GM06990 (cell line): ENCODE results near the gene ELK3.

Experiments
- DNase-seq: peaks from one replicate; pipeline ENCODE4 v3.0.0-alpha.2; 2011; ENCODE audit not compliant: insufficient read length; ENCODE audit errors: extremely low read depth
- H3K27me3 ChIP-seq: replicated peaks from 2 replicates; pipeline ENCODE4 v1.6.0; 2011; ENCODE audit warnings: low read length; ENCODE audit not compliant: control insufficient read depth, insufficient read depth
- H3K36me3 ChIP-seq: 2 replicates; pipeline ENCODE4 v1.5.1; 2011; ENCODE audit warnings: low read length; ENCODE audit not compliant: control insufficient read depth, insufficient read depth
- H3K4me3 ChIP-seq: replicated peaks from 2 replicates; pipeline ENCODE4 v1.5.1; 2011; ENCODE audit warnings: low read depth, mild to moderate bottlenecking, control low read depth, low read length
- TF ChIP-seq, protein P1 (sequence below): IDR thresholded peaks from 2 replicates; pipeline ENCODE4 v1.5.1; 2011; ENCODE audit warnings: low read length, control low read depth, mild to moderate bottlenecking, inconsistent platforms; ENCODE audit not compliant: insufficient read depth, poor library complexity, severe bottlenecking

ELK3 gene

DNA sequence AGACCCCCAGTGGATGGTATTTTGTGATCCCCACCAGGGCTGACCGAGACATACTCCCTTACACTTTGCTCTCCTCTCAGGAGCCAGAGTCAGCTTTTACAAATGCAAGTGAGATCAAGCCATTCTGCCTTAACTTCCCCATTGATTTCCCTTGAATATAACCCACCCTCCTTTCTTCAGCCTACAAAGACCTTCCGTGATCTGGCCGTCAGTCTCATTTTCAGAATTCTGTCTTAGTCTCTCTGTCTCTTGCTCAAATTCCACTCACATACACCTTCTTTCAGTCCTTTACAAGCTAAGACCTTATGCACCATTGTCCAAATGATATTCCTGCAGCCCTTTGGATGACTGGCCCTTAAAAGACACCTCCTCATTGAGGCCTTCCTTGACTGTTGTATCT, 39.0 kb upstream of the ELK3 start:
- no peak overlapping the region for H3K4me3 ChIP-seq
- H3K27me3 ChIP-seq = no peaks in the 10 kb centered on the region
- no peaks in the 10 kb centered on the region for H3K36me3 ChIP-seq
- DNase-seq = no peak
- TF ChIP-seq, protein P1, sequence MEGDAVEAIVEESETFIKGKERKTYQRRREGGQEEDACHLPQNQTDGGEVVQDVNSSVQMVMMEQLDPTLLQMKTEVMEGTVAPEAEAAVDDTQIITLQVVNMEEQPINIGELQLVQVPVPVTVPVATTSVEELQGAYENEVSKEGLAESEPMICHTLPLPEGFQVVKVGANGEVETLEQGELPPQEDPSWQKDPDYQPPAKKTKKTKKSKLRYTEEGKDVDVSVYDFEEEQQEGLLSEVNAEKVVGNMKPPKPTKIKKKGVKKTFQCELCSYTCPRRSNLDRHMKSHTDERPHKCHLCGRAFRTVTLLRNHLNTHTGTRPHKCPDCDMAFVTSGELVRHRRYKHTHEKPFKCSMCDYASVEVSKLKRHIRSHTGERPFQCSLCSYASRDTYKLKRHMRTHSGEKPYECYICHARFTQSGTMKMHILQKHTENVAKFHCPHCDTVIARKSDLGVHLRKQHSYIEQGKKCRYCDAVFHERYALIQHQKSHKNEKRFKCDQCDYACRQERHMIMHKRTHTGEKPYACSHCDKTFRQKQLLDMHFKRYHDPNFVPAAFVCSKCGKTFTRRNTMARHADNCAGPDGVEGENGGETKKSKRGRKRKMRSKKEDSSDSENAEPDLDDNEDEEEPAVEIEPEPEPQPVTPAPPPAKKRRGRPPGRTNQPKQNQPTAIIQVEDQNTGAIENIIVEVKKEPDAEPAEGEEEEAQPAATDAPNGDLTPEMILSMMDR = no peak

DNA sequence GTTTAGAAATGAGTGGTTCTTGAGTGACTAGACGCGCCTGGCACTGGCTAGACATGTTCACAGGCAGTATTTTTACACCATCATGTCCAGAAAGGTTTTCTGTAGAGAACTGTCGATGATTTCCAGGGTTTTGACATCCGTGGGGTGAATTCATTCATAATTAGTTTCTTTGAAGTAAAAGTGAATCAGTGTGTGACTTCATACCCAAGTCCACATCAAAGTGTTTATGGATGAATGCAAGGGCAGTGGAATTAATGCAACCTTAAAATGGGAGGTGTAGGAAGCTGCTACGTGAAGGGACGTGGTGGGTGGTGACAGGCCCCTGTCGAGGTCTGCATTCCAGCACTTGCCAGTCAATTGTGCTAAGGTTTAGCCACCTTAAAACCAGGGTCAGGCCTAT, 38.4 kb upstream of the ELK3 start:
- Histone ChIP-seq H3K27me3 (no peaks in the 10 kb centered on the region), H3K4me3 (no peak overlapping the region), H3K36me3 (no peaks in the 10 kb centered on the region)
- no peak for DNase-seq
- TF ChIP-seq, protein P1 = no peak

DNA sequence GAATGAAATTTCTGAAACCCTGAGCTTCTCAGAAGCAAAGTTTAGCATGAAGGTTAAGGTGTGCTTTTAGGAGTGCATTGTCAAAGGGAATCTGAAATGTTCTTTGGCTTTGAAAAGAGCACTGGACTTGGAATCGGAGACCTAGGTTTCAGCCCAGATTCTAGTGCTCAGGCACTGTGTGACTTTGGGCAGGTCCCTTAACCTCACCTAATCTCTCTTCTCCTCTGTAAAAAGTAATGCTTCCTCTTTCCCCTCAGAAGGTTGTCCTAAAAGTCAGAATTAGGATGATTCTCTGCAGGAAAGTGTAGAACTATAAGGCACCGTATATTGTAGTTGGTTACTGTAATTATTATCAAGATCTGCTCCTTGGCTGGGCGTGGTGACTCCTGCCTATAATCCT, 38.0 kb upstream of the ELK3 start:
- H3K36me3 ChIP-seq = no peaks in the 10 kb centered on the region
- TF ChIP-seq, protein P1 = no peak
- no peak for DNase-seq
- H3K4me3 ChIP-seq = no peak overlapping the region
- no peaks in the 10 kb centered on the region for H3K27me3 ChIP-seq

DNA sequence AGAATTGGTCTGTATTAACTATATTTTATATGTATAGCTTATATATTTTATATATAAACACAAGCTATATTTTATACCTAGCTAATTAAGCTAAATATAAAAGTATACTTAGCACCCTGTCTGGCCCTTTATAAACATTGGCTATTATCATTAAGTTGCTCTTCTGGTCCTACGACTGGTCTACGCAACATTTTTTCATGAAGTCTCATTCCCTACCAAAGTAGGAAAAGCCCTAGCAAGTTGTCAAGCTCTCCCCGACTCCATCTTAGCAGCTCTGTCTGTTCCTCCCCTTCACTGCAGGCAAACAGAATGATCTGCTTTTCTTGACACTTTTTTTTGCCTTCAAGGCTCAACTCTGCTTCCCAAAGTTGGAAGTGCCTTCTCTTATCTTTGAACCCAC, 36.7 kb upstream of the ELK3 start:
- Histone ChIP-seq H3K27me3 (no peaks in the 10 kb centered on the region), H3K36me3 (no peaks in the 10 kb centered on the region), H3K4me3 (no peak overlapping the region)
- no peak for DNase-seq
- TF ChIP-seq, protein P1 = no peak

DNA sequence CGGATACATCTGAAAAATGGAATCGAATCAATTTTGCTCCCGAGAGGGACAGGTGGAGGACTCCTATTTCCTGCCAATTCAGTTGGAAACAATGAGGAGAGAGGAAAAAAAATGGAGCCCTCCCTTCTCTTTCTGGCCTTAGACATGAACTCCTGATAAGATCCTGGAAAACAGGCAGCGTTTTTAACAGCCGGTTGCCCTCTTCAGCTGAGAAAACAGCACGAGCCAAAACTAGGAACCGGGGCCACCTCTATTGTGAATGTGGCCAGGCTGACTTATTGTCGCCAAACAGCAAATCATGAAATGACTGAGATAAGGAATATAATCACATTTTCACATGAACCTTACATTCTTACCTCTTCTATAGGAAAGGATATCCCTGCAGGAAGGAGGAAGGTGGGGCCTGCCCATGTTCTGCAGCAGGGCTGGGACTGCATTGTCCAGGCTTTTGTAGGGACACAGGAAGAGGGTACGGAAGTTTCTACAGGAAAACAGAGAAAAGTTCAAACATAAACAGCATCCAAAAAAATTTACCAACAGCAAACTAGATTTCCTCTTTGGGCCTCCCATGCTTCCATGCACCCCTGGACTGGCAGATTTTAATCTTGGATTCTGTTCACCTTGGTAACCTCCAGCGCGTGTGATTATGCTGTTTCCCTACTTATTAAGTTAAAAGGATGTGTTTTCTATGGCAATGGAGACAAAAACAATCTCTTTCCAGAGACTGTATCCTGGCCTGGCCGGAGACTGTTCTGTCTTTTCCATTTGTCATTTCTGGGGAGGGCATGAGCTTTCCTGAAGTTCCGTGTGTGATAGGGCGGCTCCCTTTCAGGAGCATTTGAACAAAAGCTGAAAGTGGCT, 29.0 kb upstream of the ELK3 start:
- DNase-seq = no peak
- TF ChIP-seq, protein P1 = no peak
- H3K27me3 ChIP-seq = no peaks in the 10 kb centered on the region; the same call in 1 of the 2 replicates
- no peaks in the 10 kb centered on the region for H3K36me3 ChIP-seq
- no peak overlapping the region for H3K4me3 ChIP-seq
